HepG2 (cell line): ENCODE data around the gene ALDH9A1.
"Not testable (repeated sequence)": the region's sequence is repeated elsewhere in the genome, so short reads cannot be mapped to it uniquely, and the experiment has no call there.

ENCODE experiments used
- EZH2 ChIP-seq: conservative IDR thresholded peaks from 2 replicates; pipeline ENCODE4 v1.6.1; 2012; ENCODE audit warnings: mild to moderate bottlenecking, low read depth, low read length, moderate library complexity
- HMGA1 ChIP-seq: sonication (generic); formaldehyde crosslinking; conservative IDR thresholded peaks from 2 replicates; pipeline ENCODE4 v1.4.0; 2020; ENCODE audit warnings: missing genetic modification reagents
- HNF4G ChIP-seq, 2 experiments: sonication (generic) in 1 of 2; formaldehyde crosslinking in 1 of 2; IDR thresholded peaks; 2 replicates each; pipeline versions ENCODE4 v1.4.0 to v1.6.1; 2011 to 2020; ENCODE audit warnings: borderline replicate concordance in 2 of 2, low read depth in 2 of 2, mild to moderate bottlenecking in 2 of 2, low read length in 1 of 2, missing genetic modification reagents in 1 of 2, moderate library complexity in 1 of 2
- NPAS2 ChIP-seq: sonication (generic); formaldehyde crosslinking; IDR thresholded peaks from 2 replicates; pipeline ENCODE4 v1.8.0; 2022; ENCODE audit warnings: mild to moderate bottlenecking, missing genetic modification reagents, borderline replicate concordance
- PCBP1 ChIP-seq: fragments of 200-400 bp; formaldehyde crosslinking; IDR thresholded peaks from 2 replicates; pipeline ENCODE4 v1.6.1; 2017; ENCODE audit warnings: mild to moderate bottlenecking, low read depth, low read length, borderline replicate concordance
- RAD21 ChIP-seq: fragments of 450-650 bp; formaldehyde crosslinking; IDR thresholded peaks from 2 replicates; pipeline ENCODE4 v1.5.0; 2020; ENCODE audit warnings: mild to moderate bottlenecking
- TAF1 ChIP-seq: sonication (generic); formaldehyde crosslinking; IDR thresholded peaks from 2 replicates; pipeline ENCODE4 v1.4.0; 2020; ENCODE audit warnings: missing genetic modification reagents
- TF ChIP-seq, protein P1 (sequence below): sonication (generic); formaldehyde crosslinking; IDR thresholded peaks from 2 replicates; pipeline ENCODE4 v1.5.0; 2020; ENCODE audit warnings: mild to moderate bottlenecking, missing genetic modification reagents, moderate library complexity

GRCh38 chr1:165680773-165681172, 17.6 kb downstream of the ALDH9A1 start:
- TF ChIP-seq EZH2; RAD21 (CRISPR knock-in tag); HMGA1 (CRISPR knock-in tag); TAF1 (CRISPR knock-in tag); PCBP1; HNF4G (IDR thresholded peaks at IDR 0.05; ENCODE audit: borderline replicate concordance, low read depth, low read length); HNF4G (CRISPR knock-in tag; IDR thresholded peaks at IDR 0.05; ENCODE audit: borderline replicate concordance, low read depth); NPAS2 (CRISPR knock-in tag): not testable (repeated sequence)
- TF ChIP-seq, protein P1, sequence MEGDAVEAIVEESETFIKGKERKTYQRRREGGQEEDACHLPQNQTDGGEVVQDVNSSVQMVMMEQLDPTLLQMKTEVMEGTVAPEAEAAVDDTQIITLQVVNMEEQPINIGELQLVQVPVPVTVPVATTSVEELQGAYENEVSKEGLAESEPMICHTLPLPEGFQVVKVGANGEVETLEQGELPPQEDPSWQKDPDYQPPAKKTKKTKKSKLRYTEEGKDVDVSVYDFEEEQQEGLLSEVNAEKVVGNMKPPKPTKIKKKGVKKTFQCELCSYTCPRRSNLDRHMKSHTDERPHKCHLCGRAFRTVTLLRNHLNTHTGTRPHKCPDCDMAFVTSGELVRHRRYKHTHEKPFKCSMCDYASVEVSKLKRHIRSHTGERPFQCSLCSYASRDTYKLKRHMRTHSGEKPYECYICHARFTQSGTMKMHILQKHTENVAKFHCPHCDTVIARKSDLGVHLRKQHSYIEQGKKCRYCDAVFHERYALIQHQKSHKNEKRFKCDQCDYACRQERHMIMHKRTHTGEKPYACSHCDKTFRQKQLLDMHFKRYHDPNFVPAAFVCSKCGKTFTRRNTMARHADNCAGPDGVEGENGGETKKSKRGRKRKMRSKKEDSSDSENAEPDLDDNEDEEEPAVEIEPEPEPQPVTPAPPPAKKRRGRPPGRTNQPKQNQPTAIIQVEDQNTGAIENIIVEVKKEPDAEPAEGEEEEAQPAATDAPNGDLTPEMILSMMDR (CRISPR knock-in tag): not testable (repeated sequence)
